Fibroblast of lung (primary cell): ENCODE data around the gene AKNA. TPM values are rescaled to one million over a fixed set of nuclear protein-coding genes. Genes with fewer than 3 reads are reported as not detected.

Source experiments
- DNase-seq, 2 donors: peaks; one replicate each; pipeline versions ENCODE4 v3.0.0 to v3.0.0-alpha.2; 2010; ENCODE audit warnings: low read depth in 2 of 2
- H2AFZ ChIP-seq: 2 replicates; pipeline ENCODE4 v1.5.1; 2012; ENCODE audit warnings: low read length, control low read depth, inconsistent platforms
- H3K27ac ChIP-seq: 2 replicates; pipeline ENCODE4 v1.5.1; 2011; ENCODE audit warnings: low read length, control low read depth; ENCODE audit not compliant: insufficient read depth
- H3K27me3 ChIP-seq: 2 replicates; pipeline ENCODE4 v1.5.1; 2011; ENCODE audit warnings: mild to moderate bottlenecking, low read length; ENCODE audit not compliant: control insufficient read depth, insufficient read depth
- H3K36me3 ChIP-seq: 2 replicates; pipeline ENCODE4 v1.5.1; 2011; ENCODE audit warnings: low read length; ENCODE audit not compliant: control insufficient read depth, insufficient read depth
- H3K4me1 ChIP-seq: 2 replicates; pipeline ENCODE4 v1.5.1; 2011; ENCODE audit warnings: low read length; ENCODE audit not compliant: control insufficient read depth, insufficient read depth; ENCODE audit errors: extremely low read depth
- H3K4me2 ChIP-seq: 2 replicates; pipeline ENCODE4 v1.5.1; 2011; ENCODE audit warnings: low read length, control low read depth; ENCODE audit not compliant: insufficient read depth; ENCODE audit errors: extremely low read depth
- H3K4me3 ChIP-seq, 4 experiments: fragments of 200-600 bp in 1 of 4; sonication (generic) in 1 of 4; replicated peaks in 1 of 4; 2 replicates each; pipeline ENCODE4 v1.5.1; 2011 to 2016; ENCODE audit warnings: low read length in 4 of 4, low read depth in 3 of 4, mild to moderate bottlenecking in 3 of 4, control low read depth in 2 of 4, inconsistent platforms in 1 of 4, mixed read lengths in 1 of 4; ENCODE audit not compliant: insufficient read depth in 1 of 4; ENCODE audit errors: control extremely low read depth in 1 of 4
- H3K79me2 ChIP-seq: 2 replicates; pipeline ENCODE4 v1.5.1; 2012; ENCODE audit warnings: mild to moderate bottlenecking, low read length, inconsistent platforms; ENCODE audit not compliant: control insufficient read depth, insufficient read depth
- H3K9ac ChIP-seq: 2 replicates; pipeline ENCODE4 v1.5.1; 2011; ENCODE audit warnings: mild to moderate bottlenecking, low read length, control low read depth; ENCODE audit not compliant: insufficient read depth
- H3K9me3 ChIP-seq: 2 replicates; pipeline ENCODE4 v1.5.1; 2012; ENCODE audit warnings: low read depth, low read length; ENCODE audit not compliant: control insufficient read depth, insufficient read depth
- H4K20me1 ChIP-seq: 2 replicates; pipeline ENCODE4 v1.5.1; 2011; ENCODE audit warnings: low read length; ENCODE audit not compliant: control insufficient read depth, insufficient read depth; ENCODE audit errors: extremely low read depth
- CTCF ChIP-seq, 2 donors: IDR thresholded peaks in 1 of 2; conservative IDR thresholded peaks in 1 of 2; 1 replicate in 1 of 2; 2 replicates in 1 of 2; pipeline ENCODE4 v1.5.1; 2011 to 2012; ENCODE audit warnings: low read length in 2 of 2, control low read depth in 1 of 2, inconsistent platforms in 1 of 2, low read depth in 1 of 2, mild to moderate bottlenecking in 1 of 2
- EZH2 ChIP-seq: IDR thresholded peaks from 2 replicates; pipeline ENCODE4 v1.5.1; 2012; ENCODE audit warnings: low read length, control low read depth, mild to moderate bottlenecking; ENCODE audit errors: missing control alignments
- polyA plus RNA-seq, 2 donors: library from polyadenylated mRNA; depleted of rRNA in 1 of 2; stranded (reverse) in 1 of 2; unstranded in 1 of 2; fragments of >200 nt; gene quantifications; 2 replicates each; pipeline ENCODE4 v1.2.1, GENCODE V29; 2011 to 2012; ENCODE audit warnings: missing spikeins in 1 of 2
- total RNA-seq: library from RNA; depleted of rRNA; stranded (reverse); fragments of >200 nt; gene quantifications from 2 replicates; pipeline ENCODE4 v1.2.1, GENCODE V29; 2014

AKNA gene
- total and polyA plus RNA-seq, 2 donors (not counting 1 experiment from before 2014, with no cell fraction given), result 5.6 to 19.3 TPM

GRCh38 chr9:114424126-114424525 lies 36.3 kb upstream of the AKNA start:
- no peak for DNase-seq
- no peak for TF ChIP-seq EZH2
- TF ChIP-seq CTCF (conservative IDR thresholded peaks at IDR 0.05 in 1 of 2, IDR thresholded peaks at IDR 0.05 in 1 of 2; ENCODE audit: low read depth in 1 of 2, low read length in 2 of 2), result no peak
- no peak overlapping the region for H3K9ac ChIP-seq
- no peaks in the 10 kb centered on the region for H3K9me3 ChIP-seq
- no peak overlapping the region for H3K4me2 ChIP-seq
- no peak overlapping the region for H3K27ac ChIP-seq
- no peaks in the 10 kb centered on the region for H4K20me1 ChIP-seq
- H3K27me3 ChIP-seq, result peaks cover 7% of the 10 kb centered on the region
- H2AFZ ChIP-seq, result no peak overlapping the region
- H3K4me3 ChIP-seq, result no peak overlapping the region
- H3K4me1 ChIP-seq, result no peaks in the 10 kb centered on the region
- H3K36me3 ChIP-seq, result no peaks in the 10 kb centered on the region
- no peaks in the 10 kb centered on the region for H3K79me2 ChIP-seq

- Histone ChIP-seq H3K4me1 (no peaks in the 10 kb centered on the region), H4K20me1 (no peaks in the 10 kb centered on the region), H3K79me2 (no peaks in the 10 kb centered on the region), H2AFZ (no peak overlapping the region), H3K4me2 (no peak overlapping the region), H3K36me3 (no peaks in the 10 kb centered on the region), H3K27ac (no peak overlapping the region), H3K9ac (no peak overlapping the region), H3K9me3 (no peaks in the 10 kb centered on the region), H3K27me3 (peaks cover 14% of the 10 kb centered on the region), H3K4me3 (no peak overlapping the region)
- no peak for DNase-seq
- TF ChIP-seq EZH2, result no peak
- TF ChIP-seq CTCF (conservative IDR thresholded peaks at IDR 0.05 in 1 of 2, IDR thresholded peaks at IDR 0.05 in 1 of 2; ENCODE audit: low read depth in 1 of 2, low read length in 2 of 2), result no peak
Observed at GRCh38 chr9:114423181-114423580, 35.4 kb upstream of the AKNA start.

- no peaks in the 10 kb centered on the region for H3K4me1 ChIP-seq
Observed at GRCh38 chr9:114421147-114421546, 33.4 kb upstream of the AKNA start.

More at GRCh38 chr9:114421147-114421546, 33.4 kb upstream of the AKNA start:
- no peaks in the 10 kb centered on the region for H4K20me1 ChIP-seq
- peaks cover 10% of the 10 kb centered on the region for H3K27me3 ChIP-seq
- no peaks in the 10 kb centered on the region for H3K9me3 ChIP-seq
- no peaks in the 10 kb centered on the region for H3K79me2 ChIP-seq
- H3K27ac ChIP-seq, result no peak overlapping the region
- H2AFZ ChIP-seq, result no peak overlapping the region
- DNase-seq, result no peak
- H3K4me3 ChIP-seq, result no peak overlapping the region
- no peak overlapping the region for H3K4me2 ChIP-seq
- no peak for TF ChIP-seq CTCF (conservative IDR thresholded peaks at IDR 0.05 in 1 of 2, IDR thresholded peaks at IDR 0.05 in 1 of 2; ENCODE audit: low read depth in 1 of 2, low read length in 2 of 2)
- no peak for TF ChIP-seq EZH2
- no peak overlapping the region for H3K9ac ChIP-seq
- no peaks in the 10 kb centered on the region for H3K36me3 ChIP-seq
